Activated CD4-positive, alpha-beta T cell treated with anti-CD3 and anti-CD28 coated beads, Interleukin-2, amount 10 ng/mL, durations not matched to agents 7 days and 5 days (primary cell): Measurements from ENCODE around the gene C1orf198. TPM values are rescaled to one million over a fixed set of nuclear protein-coding genes. Genes with fewer than 3 reads are reported as not detected.
A peak's percentile ranks its signal among the peaks of the same experiment; 100 is the strongest.

Source experiments
- CTCF ChIA-PET: fragments of 350-600 bp; sonication (Branson Sonifier 250); formaldehyde crosslinking; loops from one replicate; lab custom pipeline; 2021; ENCODE audit warnings: antibody characterized with exemption; lab: Charles Lee
- POLR2A ChIA-PET: fragments of 350-600 bp; sonication (Branson Sonifier 250); formaldehyde crosslinking; loops from one replicate; lab custom pipeline; 2021; ENCODE audit warnings: antibody characterized with exemption; lab: Charles Lee
- DNase-seq: peaks from one replicate; pipeline ENCODE4 v3.0.0-alpha.2; 2020
- H3K27ac Mint-ChIP-seq: one replicate; pipeline ENCODE4 v1.8.0; 2021; ENCODE audit warnings: mild to moderate bottlenecking, moderate library complexity, mixed read lengths
- H3K27me3 Mint-ChIP-seq: one replicate; pipeline ENCODE4 v1.8.0; 2021; ENCODE audit warnings: mixed read lengths
- H3K36me3 Mint-ChIP-seq: one replicate; pipeline ENCODE4 v1.8.0; 2021; ENCODE audit warnings: low read depth, mixed read lengths
- H3K4me1 Mint-ChIP-seq: one replicate; pipeline ENCODE4 v1.8.0; 2021; ENCODE audit warnings: mixed read lengths
- H3K4me3 Mint-ChIP-seq: one replicate; pipeline ENCODE4 v1.8.0; 2021; ENCODE audit warnings: mild to moderate bottlenecking, moderate library complexity, mixed read lengths
- H3K9me3 Mint-ChIP-seq: one replicate; pipeline ENCODE4 v1.8.0; 2021; ENCODE audit warnings: mixed read lengths
- total RNA-seq, 2 experiments: library from RNA; stranded (reverse); gene quantifications; one replicate each; pipeline ENCODE4 v1.2.3, GENCODE V29; 2021

C1orf198 gene
- total RNA-seq, 2 experiments from 2014 or later: 2.0 to 2.4 TPM

DNA sequence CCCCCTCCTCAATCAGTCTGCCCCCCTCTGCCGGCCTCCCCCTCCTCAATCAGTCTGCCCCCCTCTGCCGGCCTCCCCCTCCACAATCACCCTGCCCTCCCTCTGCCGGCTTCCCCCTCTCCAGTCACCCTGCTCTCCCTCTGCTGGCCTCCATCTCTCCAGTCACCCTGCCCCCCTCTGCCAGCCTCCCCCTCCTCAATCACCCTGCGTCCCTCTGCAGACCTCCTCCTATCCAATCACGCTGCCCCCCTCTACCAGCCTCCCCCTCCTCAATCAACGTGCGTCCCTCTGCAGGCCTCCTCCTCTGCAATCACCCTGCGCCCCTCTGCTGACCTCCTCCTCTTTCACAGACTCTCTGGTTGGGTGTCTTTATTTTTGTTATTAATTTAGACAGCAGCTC, 11.5 kb upstream of the C1orf198 start:
- Mint-ChIP-seq H3K27ac (no peak overlapping the region), H3K4me3 (no peak overlapping the region), H3K9me3 (no peaks in the 10 kb centered on the region), H3K4me1 (no peaks in the 10 kb centered on the region), H3K27me3 (peaks cover 34% of the 10 kb centered on the region), H3K36me3 (no peaks in the 10 kb centered on the region)
- ChIA-PET CTCF (interaction anchor here (1.2 kb wide), 1 partner anchor 9 kb away, joined by 3 read pairs; no protein-coding TSS in a partner anchor), POLR2A (no interaction called here)
- DNase-seq: no peak

DNA sequence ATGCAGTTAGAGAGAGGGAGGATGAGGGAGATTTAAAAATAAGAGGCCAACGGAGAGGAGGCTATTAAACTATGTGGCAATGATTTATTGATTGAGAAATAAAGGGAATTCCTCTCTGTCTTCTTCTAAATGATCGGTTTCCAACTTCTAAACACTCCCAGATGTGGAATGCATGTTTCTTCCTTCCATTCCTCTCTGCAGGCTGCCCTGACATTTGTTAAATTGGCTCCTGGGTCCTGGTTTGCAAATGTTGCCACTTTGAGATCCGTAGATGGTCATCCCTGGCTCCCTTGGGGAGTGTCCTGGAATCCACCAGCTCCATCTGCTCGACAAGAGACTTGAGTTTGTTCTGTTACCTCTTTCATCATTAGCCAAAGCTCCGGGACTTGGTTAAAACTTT, 10.3 kb upstream of the C1orf198 start:
- no peak overlapping the region for H3K27ac Mint-ChIP-seq
- POLR2A ChIA-PET: no interaction called here
- no peaks in the 10 kb centered on the region for H3K9me3 Mint-ChIP-seq
- H3K4me1 Mint-ChIP-seq: no peaks in the 10 kb centered on the region
- no peak for DNase-seq
- H3K4me3 Mint-ChIP-seq: no peak overlapping the region
- H3K36me3 Mint-ChIP-seq: no peaks in the 10 kb centered on the region
- CTCF ChIA-PET: no interaction called here
- peaks cover 34% of the 10 kb centered on the region for H3K27me3 Mint-ChIP-seq

DNA sequence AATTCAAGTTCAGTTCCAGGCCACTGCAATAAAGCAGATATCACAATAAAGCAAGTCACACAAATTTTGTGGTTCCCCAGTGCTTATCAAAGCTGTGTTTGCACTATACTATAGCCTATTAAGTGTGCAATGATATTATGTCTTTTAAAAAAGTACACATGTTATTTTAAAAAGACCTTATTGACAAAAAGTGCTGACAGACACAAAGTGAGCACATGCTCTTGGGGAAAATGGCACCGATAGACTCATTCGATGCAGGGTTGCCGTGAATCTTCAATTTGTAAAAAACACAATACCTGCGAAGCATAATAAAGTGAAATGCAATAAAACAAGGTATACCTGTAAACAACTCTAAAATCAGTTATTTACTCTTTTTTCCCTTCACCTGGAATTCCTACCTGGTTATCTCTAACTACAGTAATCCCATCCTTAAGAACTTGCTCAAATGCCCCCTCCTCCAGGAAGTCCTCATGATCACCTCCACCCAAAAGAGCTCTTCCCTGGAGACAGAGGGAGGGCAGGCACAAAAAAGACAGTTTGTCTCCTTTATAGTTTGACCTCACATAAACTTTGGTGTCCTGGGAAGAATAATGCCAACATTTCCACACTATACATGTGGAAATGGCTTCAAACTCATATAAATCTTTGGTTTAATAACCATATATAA, 9.7 kb upstream of the C1orf198 start:
- CTCF ChIA-PET: no interaction called here
- Mint-ChIP-seq H3K4me3 (no peak overlapping the region), H3K27ac (no peak overlapping the region), H3K4me1 (no peaks in the 10 kb centered on the region), H3K27me3 (peaks cover 34% of the 10 kb centered on the region), H3K9me3 (no peaks in the 10 kb centered on the region), H3K36me3 (no peaks in the 10 kb centered on the region)
- POLR2A ChIA-PET: no interaction called here
- DNase-seq: no peak

DNA sequence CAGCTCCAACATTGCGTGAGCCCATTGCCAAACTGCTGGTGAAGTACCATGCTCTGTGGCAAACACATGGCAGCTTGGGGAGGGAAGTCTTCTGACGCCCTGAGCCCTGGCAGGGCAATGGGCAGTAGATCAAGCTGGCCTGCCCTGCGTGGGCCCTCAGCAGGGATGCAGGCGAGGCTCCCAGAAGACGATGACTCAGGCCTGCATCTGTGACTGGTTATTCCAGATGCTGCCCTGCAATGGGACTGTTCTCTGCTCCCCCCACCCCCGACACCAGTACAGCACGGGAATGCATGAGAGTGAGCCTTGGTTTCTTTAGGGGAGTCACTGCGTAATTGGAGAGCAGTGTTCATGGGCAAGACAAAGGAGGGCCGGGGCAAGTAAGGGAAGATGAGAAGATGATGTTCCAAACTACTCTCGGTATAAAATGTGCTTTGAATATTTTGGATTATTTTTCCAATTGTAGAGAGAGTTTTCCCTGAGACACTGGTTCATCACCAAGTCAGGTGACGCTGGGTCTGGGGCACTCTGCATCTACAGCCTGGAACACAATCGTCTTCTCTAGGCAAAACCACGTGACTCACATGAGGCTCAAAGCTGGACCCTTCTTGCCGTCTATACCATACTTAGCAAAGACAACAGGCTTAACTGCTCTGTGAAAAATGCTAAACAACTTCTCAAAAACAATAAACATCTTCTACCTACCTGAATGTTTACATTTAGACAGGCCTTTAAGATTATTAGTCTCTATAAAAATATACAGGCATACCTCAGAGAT, 9.0 kb upstream of the C1orf198 start:
- Mint-ChIP-seq H3K4me1 (no peaks in the 10 kb centered on the region), H3K27me3 (peaks cover 34% of the 10 kb centered on the region), H3K9me3 (no peaks in the 10 kb centered on the region), H3K4me3 (no peak overlapping the region), H3K36me3 (no peaks in the 10 kb centered on the region), H3K27ac (no peak overlapping the region)
- no peak for DNase-seq
- ChIA-PET POLR2A (no interaction called here), CTCF (no interaction called here)

DNA sequence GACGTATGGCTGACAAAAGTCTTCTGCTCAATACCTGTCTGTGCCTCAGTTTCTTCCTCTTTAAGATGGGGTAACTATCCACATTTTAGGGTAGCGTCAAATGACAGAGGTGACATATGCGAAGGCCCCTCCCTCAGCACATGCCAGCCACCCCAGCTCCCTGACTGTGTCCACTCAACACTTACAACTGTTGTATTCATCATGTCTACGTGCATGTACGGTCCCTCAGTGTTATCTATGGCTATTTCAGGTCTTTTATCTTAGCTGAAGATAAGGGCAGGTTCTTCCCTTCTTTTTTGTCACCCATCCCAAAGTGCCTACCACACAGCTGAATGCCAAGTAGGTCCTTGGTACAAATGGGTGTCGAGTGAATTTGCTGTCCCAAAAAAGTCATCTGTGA, 8.3 kb upstream of the C1orf198 start:
- ChIA-PET CTCF (no interaction called here), POLR2A (no interaction called here)
- Mint-ChIP-seq H3K27ac (no peak overlapping the region), H3K36me3 (no peaks in the 10 kb centered on the region), H3K4me1 (no peaks in the 10 kb centered on the region), H3K9me3 (no peaks in the 10 kb centered on the region), H3K27me3 (peaks cover 36% of the 10 kb centered on the region), H3K4me3 (no peak overlapping the region)
- no peak for DNase-seq

DNA sequence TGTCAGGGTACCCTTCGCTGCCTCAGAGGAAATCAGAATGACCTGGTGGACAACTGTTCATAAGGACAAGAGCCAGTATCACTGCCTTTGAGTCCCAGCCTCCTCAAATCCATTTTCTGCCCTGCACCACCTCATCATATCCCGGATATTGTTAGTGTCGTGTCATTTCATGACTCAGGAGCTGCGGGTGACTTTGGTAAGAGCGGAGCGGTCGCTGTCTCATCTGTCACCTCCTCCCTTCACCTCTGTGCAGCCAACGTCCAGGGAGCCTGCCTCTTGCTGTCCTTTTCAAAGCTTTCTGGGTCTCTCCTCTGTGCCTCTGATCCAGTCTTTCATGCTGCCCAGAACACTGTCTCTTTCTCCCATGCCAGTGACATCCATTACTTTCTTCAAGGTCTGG, 7.0 kb upstream of the C1orf198 start:
- peaks cover 35% of the 10 kb centered on the region for H3K27me3 Mint-ChIP-seq
- ChIA-PET CTCF (no interaction called here), POLR2A (no interaction called here)
- no peak overlapping the region for H3K27ac Mint-ChIP-seq
- DNase-seq: no peak
- no peaks in the 10 kb centered on the region for H3K9me3 Mint-ChIP-seq
- no peaks in the 10 kb centered on the region for H3K36me3 Mint-ChIP-seq
- no peaks in the 10 kb centered on the region for H3K4me1 Mint-ChIP-seq
- no peak overlapping the region for H3K4me3 Mint-ChIP-seq

DNA sequence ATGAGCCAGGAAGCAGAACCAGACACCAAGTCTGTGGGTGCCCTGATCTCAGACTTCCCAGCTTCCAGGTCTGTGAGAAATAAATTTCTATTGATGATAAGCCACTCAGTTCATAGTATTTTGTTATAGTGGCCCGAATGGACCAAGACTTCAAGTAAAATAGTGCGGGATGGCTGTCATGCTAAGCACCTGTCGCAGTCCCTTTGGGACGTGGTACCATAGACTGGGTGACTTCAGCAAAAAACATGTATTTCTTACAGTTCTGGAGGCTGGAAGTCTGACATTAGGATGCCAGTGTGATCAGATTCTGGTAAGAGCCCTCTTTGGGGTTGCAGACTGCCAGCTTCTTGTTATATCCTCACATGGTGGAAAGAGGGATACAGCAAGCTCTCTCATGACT, 2.6 kb upstream of the C1orf198 start:
- H3K9me3 Mint-ChIP-seq: no peaks in the 10 kb centered on the region
- H3K27ac Mint-ChIP-seq: no peak overlapping the region
- ChIA-PET CTCF (interaction anchor here (0.6 to 1.4 kb wide), 3 partner anchors 9 to 774 kb away, joined by 3 to 4 read pairs (median 3); no protein-coding TSS in a partner anchor), POLR2A (no interaction called here)
- no peaks in the 10 kb centered on the region for H3K36me3 Mint-ChIP-seq
- H3K4me3 Mint-ChIP-seq: no peak overlapping the region
- peaks cover 9% of the 10 kb centered on the region for H3K4me1 Mint-ChIP-seq
- H3K27me3 Mint-ChIP-seq: peaks cover 45% of the 10 kb centered on the region
- no peak for DNase-seq

DNA sequence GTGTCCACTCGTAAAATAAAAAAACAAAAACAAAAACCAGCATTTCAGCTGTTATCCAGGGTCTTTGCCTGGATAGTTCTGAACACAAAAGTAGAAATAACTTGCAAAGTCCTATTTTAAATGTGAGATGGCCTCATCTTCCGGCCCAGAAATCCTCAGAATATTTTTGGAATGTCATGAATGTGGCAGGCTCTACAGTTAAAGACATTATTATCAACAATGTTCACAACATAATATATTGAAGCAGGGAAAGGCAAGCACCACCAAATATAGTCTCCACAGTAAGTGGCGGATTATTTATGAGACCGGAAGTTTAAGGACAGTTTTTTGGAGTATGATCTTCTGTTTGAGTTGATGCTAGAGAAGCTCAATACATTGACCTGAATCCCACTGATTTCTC, 1.2 kb upstream of the C1orf198 start:
- peaks cover 9% of the 10 kb centered on the region for H3K4me1 Mint-ChIP-seq
- CTCF ChIA-PET: no interaction called here
- POLR2A ChIA-PET: no interaction called here
- peaks cover 42% of the 10 kb centered on the region for H3K27me3 Mint-ChIP-seq
- DNase-seq: no peak
- H3K9me3 Mint-ChIP-seq: no peaks in the 10 kb centered on the region
- H3K36me3 Mint-ChIP-seq: no peaks in the 10 kb centered on the region
- peak overlapping the region; percentile 43 for H3K4me3 Mint-ChIP-seq
- no peak overlapping the region for H3K27ac Mint-ChIP-seq

DNA sequence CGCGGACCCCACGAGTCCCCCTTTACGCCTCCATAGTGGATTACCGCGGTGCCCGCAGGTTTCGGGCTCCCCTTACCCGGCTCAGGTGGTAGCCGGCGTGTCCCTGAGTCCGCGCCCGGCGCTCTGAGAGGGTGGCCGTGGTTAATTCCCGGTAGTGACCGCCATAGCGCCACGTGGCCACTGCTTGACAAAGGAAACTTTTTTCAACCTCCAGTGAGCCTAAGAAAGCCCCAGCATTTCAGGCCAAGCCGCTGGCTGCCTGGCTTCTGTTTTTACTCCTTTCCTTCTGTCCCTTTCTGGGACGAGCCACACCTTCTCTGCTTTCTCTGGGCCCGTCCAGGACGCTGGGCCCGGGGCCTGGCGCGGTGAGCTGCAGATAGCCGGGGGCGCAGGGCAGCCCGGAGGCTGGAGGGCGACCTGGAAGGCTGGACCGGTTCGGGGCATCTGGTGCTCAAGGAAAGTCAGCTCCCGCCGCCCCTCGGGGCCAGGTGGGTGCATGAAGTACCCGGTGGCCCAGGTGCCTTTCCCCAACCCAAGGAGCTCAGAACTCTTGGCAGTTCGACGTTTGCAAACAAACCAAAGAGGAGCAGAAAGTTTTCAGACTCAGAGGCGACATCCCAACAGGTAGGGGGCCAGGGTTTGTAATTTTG, 540 bp upstream of the C1orf198 start:
- DNase-seq: no peak
- Mint-ChIP-seq H3K27ac (no peak overlapping the region), H3K4me1 (peaks cover 9% of the 10 kb centered on the region), H3K36me3 (no peaks in the 10 kb centered on the region), H3K4me3 (peak overlapping the region; percentile 78), H3K9me3 (no peaks in the 10 kb centered on the region), H3K27me3 (peaks cover 40% of the 10 kb centered on the region)
- CTCF ChIA-PET: no interaction called here
- POLR2A ChIA-PET: no interaction called here

DNA sequence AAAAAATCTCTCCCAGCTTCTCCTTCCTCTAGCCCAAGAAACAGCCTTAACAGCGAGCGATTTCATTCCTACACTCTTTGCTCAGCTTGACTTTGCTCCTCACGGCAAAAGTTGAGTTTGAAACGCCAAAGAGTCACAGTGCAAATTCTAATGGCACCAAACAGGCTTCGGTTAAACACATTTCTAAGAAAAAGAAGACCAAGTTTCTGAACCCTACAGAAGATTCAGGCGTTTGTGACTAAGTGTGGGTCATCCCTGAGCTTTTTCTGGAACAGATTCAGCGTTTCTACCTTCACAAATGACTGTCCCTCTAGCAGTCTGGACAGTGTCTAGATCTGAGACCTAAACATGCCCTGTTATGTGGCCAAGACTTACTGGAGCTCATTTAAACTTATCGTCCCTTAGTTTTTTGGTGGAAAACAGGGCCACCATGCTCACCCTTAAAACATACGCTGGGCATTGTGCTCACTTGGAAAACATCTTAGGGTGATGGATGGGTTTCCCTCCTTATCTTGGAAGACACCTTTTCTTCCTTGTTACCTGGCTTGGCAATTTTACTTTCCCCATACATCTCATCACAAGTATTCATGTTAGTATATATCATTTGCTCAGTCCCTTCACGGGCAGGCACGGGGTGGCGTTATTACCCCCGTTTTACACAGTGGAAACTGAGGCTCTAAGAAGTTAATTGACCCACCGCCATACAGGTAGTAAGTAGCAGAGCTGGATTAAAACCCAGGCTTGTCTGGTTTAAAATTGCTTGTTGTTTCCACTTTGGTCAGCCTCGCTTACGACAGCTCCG, 1.0 kb downstream of the C1orf198 start:
- H3K36me3 Mint-ChIP-seq: no peaks in the 10 kb centered on the region
- DNase-seq: no peak

DNA sequence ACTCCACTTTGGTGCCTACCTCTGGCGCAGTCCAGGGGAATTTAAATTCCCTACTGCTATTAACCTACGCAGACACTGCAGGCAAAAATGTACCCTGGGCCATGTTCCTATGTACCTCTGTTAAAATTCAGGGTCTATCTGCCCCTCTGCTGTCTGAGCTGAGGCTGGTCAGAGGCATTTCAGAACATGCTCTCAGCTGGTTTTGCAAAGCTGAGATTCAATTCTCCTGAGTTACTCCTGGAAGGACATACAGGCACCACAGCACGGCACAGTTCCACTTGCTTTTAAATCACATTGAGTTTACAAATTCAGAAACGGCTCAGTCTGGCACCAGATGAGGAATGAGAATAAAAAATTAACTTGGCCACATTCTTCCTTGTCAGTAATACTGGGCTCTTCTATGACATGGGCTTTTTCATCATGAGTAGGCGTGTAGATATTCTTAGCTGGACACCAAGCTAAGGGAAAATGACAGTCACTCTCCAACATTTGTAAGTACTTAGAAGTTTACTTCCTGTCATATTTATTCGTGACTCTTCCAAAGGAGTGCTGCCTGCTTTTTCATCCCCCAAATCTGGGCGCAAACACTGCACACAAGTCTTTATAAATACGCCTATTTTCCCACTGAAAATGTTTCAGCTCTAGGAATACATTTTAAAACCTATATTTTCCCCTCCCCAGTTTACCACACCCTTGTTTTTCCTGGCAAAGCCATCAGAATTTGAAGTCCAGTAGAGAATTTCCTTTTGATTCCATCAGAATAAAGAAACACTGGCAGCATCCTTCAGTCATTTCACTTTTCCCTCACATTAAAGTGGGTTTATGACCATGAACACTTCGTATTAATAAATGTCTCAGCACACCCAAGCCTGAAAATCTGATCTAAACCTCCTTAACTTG, 1.9 kb downstream of the C1orf198 start:
- no peak for DNase-seq
- Mint-ChIP-seq H3K9me3 (no peaks in the 10 kb centered on the region), H3K27me3 (peaks cover 35% of the 10 kb centered on the region), H3K4me1 (peaks cover 19% of the 10 kb centered on the region), H3K4me3 (peak overlapping the region; percentile 11), H3K36me3 (no peaks in the 10 kb centered on the region), H3K27ac (no peak overlapping the region)
- ChIA-PET CTCF (interaction anchor here (0.6 kb wide), 1 partner anchor 362 kb away, joined by 3 read pairs; no protein-coding TSS in a partner anchor), POLR2A (no interaction called here)

More for the DNA sequence above, 1.0 kb downstream of the C1orf198 start:
- Mint-ChIP-seq H3K27me3 (peaks cover 40% of the 10 kb centered on the region), H3K27ac (no peak overlapping the region), H3K9me3 (no peaks in the 10 kb centered on the region), H3K4me1 (peaks cover 19% of the 10 kb centered on the region), H3K4me3 (peak overlapping the region; percentile 82)
- POLR2A ChIA-PET: no interaction called here
- CTCF ChIA-PET: interaction anchor here (0.6 to 0.9 kb wide), 2 partner anchors 33 to 361 kb away, joined by 3 read pairs; no protein-coding TSS in a partner anchor
